Stimulated activated CD4-positive, alpha-beta T cell treated with anti-CD3 and anti-CD28 coated beads, Interleukin-1b, Interleukin-23, amount 100 ng/mL, for 4 hours (primary cell): ENCODE data around the gene LRFN2.

Experiments used
- DNase-seq, 2 donors: peaks; one replicate each; pipeline ENCODE4 v3.0.0-alpha.2; 2020; ENCODE audit warnings: low read depth in 2 of 2

Gene LRFN2

GRCh38 chr6:40517654-40518053 is 69.5 kb downstream of the LRFN2 start:
- DNase-seq, result no peak

GRCh38 chr6:40516429-40516828 is 70.7 kb downstream of the LRFN2 start:
- DNase-seq, result no peak

- DNase-seq, result no peak
Observed at GRCh38 chr6:40512340-40512739, 74.8 kb downstream of the LRFN2 start.

- no peak for DNase-seq
Observed at GRCh38 chr6:40511884-40512283, 75.3 kb downstream of the LRFN2 start.

- no peak for DNase-seq
Observed at GRCh38 chr6:40510442-40510841, 76.7 kb downstream of the LRFN2 start.

- no peak for DNase-seq
Observed at GRCh38 chr6:40509716-40510260, 77.4 kb downstream of the LRFN2 start.

- DNase-seq, result no peak
Observed at GRCh38 chr6:40509086-40509485, 78.1 kb downstream of the LRFN2 start.

- no peak for DNase-seq
Observed at GRCh38 chr6:40506954-40507353, 80.2 kb downstream of the LRFN2 start.

GRCh38 chr6:40505191-40505810 is 81.9 kb downstream of the LRFN2 start:
- no peak for DNase-seq

- DNase-seq, result no peak
Observed at GRCh38 chr6:40504274-40504673, 82.9 kb downstream of the LRFN2 start.

- DNase-seq, result no peak
Observed at GRCh38 chr6:40500227-40500626, 86.9 kb downstream of the LRFN2 start.

GRCh38 chr6:40499215-40499614 is 87.9 kb downstream of the LRFN2 start:
- DNase-seq, result no peak

GRCh38 chr6:40498148-40498547 is 89.0 kb downstream of the LRFN2 start:
- DNase-seq, result no peak

- no peak for DNase-seq
Observed at GRCh38 chr6:40492187-40492586, 95.0 kb downstream of the LRFN2 start.

- DNase-seq, result no peak
Observed at GRCh38 chr6:40490508-40490907, 96.7 kb downstream of the LRFN2 start.

GRCh38 chr6:40489798-40490197 is 97.4 kb downstream of the LRFN2 start:
- DNase-seq, result no peak

- DNase-seq, result no peak
Observed at GRCh38 chr6:40486576-40486975, 100.6 kb downstream of the LRFN2 start.

GRCh38 chr6:40485795-40486194 is 101.4 kb downstream of the LRFN2 start:
- no peak for DNase-seq

GRCh38 chr6:40485300-40485699 is 101.9 kb downstream of the LRFN2 start:
- no peak for DNase-seq

GRCh38 chr6:40484066-40484465 is 103.1 kb downstream of the LRFN2 start:
- no peak for DNase-seq

GRCh38 chr6:40482532-40482931 is 104.6 kb downstream of the LRFN2 start:
- DNase-seq, result no peak

- DNase-seq, result no peak
Observed at GRCh38 chr6:40480678-40481077, 106.5 kb downstream of the LRFN2 start.

- DNase-seq, result no peak
Observed at GRCh38 chr6:40479706-40480105, 107.5 kb downstream of the LRFN2 start.
